Esophagus muscularis mucosa (tissue), 4 donors: ENCODE measurements around the gene BRD3OS. TPM values are rescaled to one million over a fixed set of nuclear protein-coding genes. Genes with fewer than 3 reads are reported as not detected.
"Not testable (repeated sequence)": the region's sequence is repeated elsewhere in the genome, so short reads cannot be mapped to it uniquely, and the experiment has no call there.

ENCODE experiments used
- DNase-seq: peaks from one replicate; pipeline ENCODE4 v3.0.0-alpha.2; 2017; ENCODE audit errors: extremely low spot score
- H3K27ac ChIP-seq, 4 donors: fragments of 200-600 bp; sonication (generic); replicated peaks in 1 of 4; 1 replicate in 3 of 4; 2 replicates in 1 of 4; pipeline ENCODE4 v1.5.1; 2016 to 2019; ENCODE audit warnings: mild to moderate bottlenecking in 1 of 4
- H3K27me3 ChIP-seq, 4 donors: fragments of 200-600 bp; sonication (generic); one replicate each; pipeline versions ENCODE4 v1.5.1 to v1.6.0; 2016 to 2019
- H3K36me3 ChIP-seq, 4 donors: fragments of 200-600 bp; sonication (generic); one replicate each; pipeline ENCODE4 v1.5.1; 2016 to 2019
- H3K4me1 ChIP-seq, 4 donors: fragments of 200-600 bp; sonication (generic); one replicate each; pipeline ENCODE4 v1.5.1; 2016 to 2019
- H3K4me3 ChIP-seq, 4 donors: fragments of 200-600 bp; sonication (generic); 1 replicate in 2 of 4; 2 replicates in 2 of 4; pipeline ENCODE4 v1.5.1; 2016 to 2019; ENCODE audit warnings: mild to moderate bottlenecking in 4 of 4, moderate library complexity in 1 of 4
- H3K9me3 ChIP-seq, 4 donors: fragments of 200-600 bp; sonication (generic); 1 replicate in 3 of 4; 2 replicates in 1 of 4; pipeline ENCODE4 v1.5.1; 2016 to 2019
- CTCF ChIP-seq, 3 experiments: fragments of 200-600 bp in 2 of 3; fragments of 450-650 bp in 1 of 3; sonication (generic) in 2 of 3; IDR thresholded peaks; one replicate each; pipeline ENCODE4 v1.5.1; 2017 to 2019; ENCODE audit warnings: antibody characterized with exemption in 3 of 3, mild to moderate bottlenecking in 2 of 3, moderate library complexity in 1 of 3
- EP300 ChIP-seq: sonication (generic); formaldehyde crosslinking; IDR thresholded peaks from one replicate; pipeline ENCODE4 v1.6.1; 2017; ENCODE audit warnings: antibody characterized with exemption
- POLR2A ChIP-seq: fragments of 450-650 bp; IDR thresholded peaks from one replicate; pipeline ENCODE4 v1.6.1; 2017; ENCODE audit warnings: antibody characterized with exemption, moderate library complexity, mild to moderate bottlenecking, low read depth
- POLR2AphosphoS5 ChIP-seq, 2 donors: sonication (generic); formaldehyde crosslinking; IDR thresholded peaks; one replicate each; pipeline ENCODE4 v1.6.1; 2017; ENCODE audit warnings: antibody characterized with exemption in 2 of 2
- WGBS: methylation state at CpG from one replicate; pipeline ENCODE4 v1.1.5; 2018; 5-methylcytosine and 5-hydroxymethylcytosine counted together
- intact Hi-C: fragments of 100-400 bp; cut with DNase I; formaldehyde crosslinking; loops from one replicate; pipeline ENCODE4 v1.15.1; 2023
- total RNA-seq, 4 donors: library from RNA; depleted of rRNA; stranded (reverse); fragments of >200 nt; gene quantifications; one replicate each; pipeline versions ENCODE4 v1.1.0 to v1.2.1, GENCODE V29; 2016

The BRD3OS gene
- total RNA-seq, 4 donors from 2014 or later: 13.4 to 33.4 (median 21.7) TPM

GRCh38 chr9:133987946-133988665 lies 37.2 kb upstream of the BRD3OS start:
- Histone ChIP-seq H3K27me3 (no peaks in the 10 kb centered on the region), H3K27ac (no peak overlapping the region), H3K4me1 (peaks cover 11 to 29% (median 19%) of the 10 kb centered on the region in 4 donors), H3K4me3 (no peak overlapping the region), H3K36me3 (no peaks in the 10 kb centered on the region), H3K9me3 (no peaks in the 10 kb centered on the region)
- 91% methylated on average over 15 of the region's 16 CpGs for WGBS
- TF ChIP-seq CTCF (IDR thresholded peaks at IDR 0.05) (no peak), POLR2AphosphoS5 (IDR thresholded peaks at IDR 0.05) (no peak), POLR2A (no peak), EP300 (no peak)
- intact Hi-C loops: no loop called here
- no peak for DNase-seq

- H3K27ac ChIP-seq, H3K9me3 ChIP-seq, DNase-seq, H3K27me3 ChIP-seq, H3K36me3 ChIP-seq, H3K4me3 ChIP-seq, intact Hi-C loops: not testable (repeated sequence)
- WGBS: 94% methylated on average over 14 of the region's 14 CpGs
- peaks cover 15 to 36% (median 26%) of the 10 kb centered on the region in 4 donors for H3K4me1 ChIP-seq
These were observed 36.5 kb upstream of the BRD3OS start for GRCh38 chr9:133988771-133989170.

- Histone ChIP-seq H3K27ac (peak overlapping the region in 2 of 4 donors; percentile 88 to 92), H3K27me3 (no peaks in the 10 kb centered on the region), H3K4me3 (no peak overlapping the region), H3K9me3 (no peaks in the 10 kb centered on the region), H3K4me1 (peaks cover 20 to 46% (median 35%) of the 10 kb centered on the region in 4 donors), H3K36me3 (no peaks in the 10 kb centered on the region)
- intact Hi-C loops: loop anchor here (5.0 to 10.0 kb wide), 2 partner anchors 132 to 455 kb away; partner anchors contain the start of gene ADAMTSL2
- no peak for DNase-seq
- WGBS: 79% methylated on average over 13 of the region's 24 CpGs
- TF ChIP-seq EP300 (no peak), POLR2AphosphoS5 (IDR thresholded peaks at IDR 0.05) (no peak), POLR2A (no peak), CTCF (IDR thresholded peaks at IDR 0.05) (no peak)
These were observed 35.5 kb upstream of the BRD3OS start for GRCh38 chr9:133989625-133990365.

- Histone ChIP-seq H3K27me3 (no peaks in the 10 kb centered on the region), H3K27ac (peak overlapping the region; percentile 87 to 92 (median 88)), H3K4me3 (peak overlapping the region; percentile 69 to 90 (median 76)), H3K36me3 (no peaks in the 10 kb centered on the region), H3K4me1 (peaks cover 20 to 46% (median 35%) of the 10 kb centered on the region in 4 donors), H3K9me3 (no peaks in the 10 kb centered on the region)
- 73% methylated on average over 7 of the region's 31 CpGs for WGBS
- DNase-seq: no peak
- TF ChIP-seq POLR2A (no peak), EP300 (no peak), CTCF (IDR thresholded peaks at IDR 0.05) (no peak), POLR2AphosphoS5 (IDR thresholded peaks at IDR 0.05) (no peak)
- intact Hi-C loops: loop anchor here (5.0 to 10.0 kb wide), 2 partner anchors 133 to 456 kb away; partner anchors contain the start of gene ADAMTSL2
These were observed 34.7 kb upstream of the BRD3OS start for GRCh38 chr9:133990366-133991213.
